ENCODE results near the gene FAM76B. TPM values are rescaled to one million over a fixed set of nuclear protein-coding genes. Genes with fewer than 3 reads are reported as not detected.

FAM76B gene
- total RNA-seq, 2 donors from 2014 or later, result 21.6 to 49.3 TPM

DNA sequence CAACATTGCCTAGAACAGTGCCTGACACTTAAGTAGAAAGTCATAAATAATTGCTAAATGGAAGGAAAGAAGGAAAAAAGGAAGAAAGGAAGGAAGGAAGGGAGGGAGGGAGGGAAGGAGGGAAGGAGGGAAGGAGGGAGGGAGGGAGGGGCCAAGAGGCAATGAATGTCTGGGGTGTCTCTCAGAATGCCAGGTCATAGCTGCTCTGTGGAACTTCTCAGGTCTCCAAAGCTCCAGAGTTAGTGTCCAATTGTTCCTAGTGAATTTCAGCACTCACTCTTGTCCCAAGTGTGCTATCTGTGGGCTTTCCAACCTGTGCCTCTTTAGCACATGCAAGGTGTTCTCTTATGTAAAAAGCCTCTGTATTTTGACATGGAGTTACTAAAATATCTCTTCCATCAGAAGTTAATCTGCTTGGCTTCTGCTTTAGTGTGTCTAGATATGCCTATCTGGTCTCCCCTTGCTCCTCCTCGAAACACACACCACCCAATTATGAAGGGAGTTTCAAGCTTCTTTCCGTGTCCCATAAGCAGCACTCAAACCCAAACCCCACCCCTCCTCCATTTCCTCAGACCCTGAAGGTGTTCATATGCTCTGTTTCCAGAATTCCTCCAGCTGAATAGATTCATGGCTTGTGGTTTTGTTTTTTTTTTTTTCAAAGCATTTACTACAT, 56.5 kb downstream of the FAM76B start:
- DNase-seq (ENCODE audit: low spot score), result no peak
- H3K9me3 ChIP-seq, result no peaks in the 10 kb centered on the region
- no peaks in the 10 kb centered on the region for H3K36me3 ChIP-seq
- no peak overlapping the region for H3K27ac ChIP-seq
- H3K27me3 ChIP-seq (replicated peaks; ENCODE audit: insufficient read depth), result no peaks in the 10 kb centered on the region
- TF ChIP-seq, protein P1, sequence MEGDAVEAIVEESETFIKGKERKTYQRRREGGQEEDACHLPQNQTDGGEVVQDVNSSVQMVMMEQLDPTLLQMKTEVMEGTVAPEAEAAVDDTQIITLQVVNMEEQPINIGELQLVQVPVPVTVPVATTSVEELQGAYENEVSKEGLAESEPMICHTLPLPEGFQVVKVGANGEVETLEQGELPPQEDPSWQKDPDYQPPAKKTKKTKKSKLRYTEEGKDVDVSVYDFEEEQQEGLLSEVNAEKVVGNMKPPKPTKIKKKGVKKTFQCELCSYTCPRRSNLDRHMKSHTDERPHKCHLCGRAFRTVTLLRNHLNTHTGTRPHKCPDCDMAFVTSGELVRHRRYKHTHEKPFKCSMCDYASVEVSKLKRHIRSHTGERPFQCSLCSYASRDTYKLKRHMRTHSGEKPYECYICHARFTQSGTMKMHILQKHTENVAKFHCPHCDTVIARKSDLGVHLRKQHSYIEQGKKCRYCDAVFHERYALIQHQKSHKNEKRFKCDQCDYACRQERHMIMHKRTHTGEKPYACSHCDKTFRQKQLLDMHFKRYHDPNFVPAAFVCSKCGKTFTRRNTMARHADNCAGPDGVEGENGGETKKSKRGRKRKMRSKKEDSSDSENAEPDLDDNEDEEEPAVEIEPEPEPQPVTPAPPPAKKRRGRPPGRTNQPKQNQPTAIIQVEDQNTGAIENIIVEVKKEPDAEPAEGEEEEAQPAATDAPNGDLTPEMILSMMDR (IDR thresholded peaks at IDR 0.05), result no peak
- peaks cover 16 to 43% of the 10 kb centered on the region in 2 donors for H3K4me1 ChIP-seq (ENCODE audit: control insufficient read depth in 1 of 2, low read depth in 2 of 2)
- H3K4me3 ChIP-seq, result no peak overlapping the region
- no peak for ATAC-seq (ENCODE audit: insufficient number of reproducible peaks, low FRiP score, low read depth)

- TF ChIP-seq, protein P1 (IDR thresholded peaks at IDR 0.05), result no peak
- ATAC-seq (ENCODE audit: insufficient number of reproducible peaks, low FRiP score, low read depth) (no peak), DNase-seq (ENCODE audit: low spot score) (no peak)
- Histone ChIP-seq H3K27me3 (replicated peaks; ENCODE audit: insufficient read depth) (no peaks in the 10 kb centered on the region), H3K9me3 (no peaks in the 10 kb centered on the region), H3K36me3 (no peaks in the 10 kb centered on the region), H3K4me1 (ENCODE audit: control insufficient read depth in 1 of 2, low read depth in 2 of 2) (peaks cover 12 to 27% of the 10 kb centered on the region in 2 donors), H3K27ac (no peak overlapping the region), H3K4me3 (no peak overlapping the region)
Observed at GRCh38 chr11:95729462-95729861, 60.1 kb downstream of the FAM76B start.

DNA sequence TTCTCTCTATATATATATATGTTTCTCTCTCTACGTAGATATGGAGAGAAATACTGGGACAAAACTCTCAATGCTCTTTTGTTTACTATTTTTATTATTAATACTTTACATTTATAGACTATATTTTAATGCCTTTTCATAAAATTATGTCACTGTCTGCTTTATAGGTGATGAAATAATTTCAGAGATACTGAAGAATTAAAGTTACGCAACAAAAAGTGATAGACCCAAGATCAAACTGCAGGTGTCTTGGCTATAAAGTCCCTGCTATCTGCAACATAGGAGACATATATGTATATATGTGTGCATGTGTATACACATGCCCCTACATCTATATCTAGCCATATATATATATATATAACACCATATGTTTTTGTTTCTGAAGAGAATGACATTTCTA, 60.8 kb downstream of the FAM76B start:
- Histone ChIP-seq H3K4me1 (ENCODE audit: control insufficient read depth in 1 of 2, low read depth in 2 of 2) (peaks cover 9 to 20% of the 10 kb centered on the region in 2 donors), H3K4me3 (no peak overlapping the region), H3K9me3 (no peaks in the 10 kb centered on the region), H3K27me3 (replicated peaks; ENCODE audit: insufficient read depth) (no peaks in the 10 kb centered on the region), H3K36me3 (no peaks in the 10 kb centered on the region), H3K27ac (no peak overlapping the region)
- TF ChIP-seq, protein P1 (IDR thresholded peaks at IDR 0.05), result no peak
- ATAC-seq (ENCODE audit: insufficient number of reproducible peaks, low FRiP score, low read depth), result no peak
- no peak for DNase-seq (ENCODE audit: low spot score)

- Histone ChIP-seq H3K27ac (no peak overlapping the region), H3K27me3 (replicated peaks; ENCODE audit: insufficient read depth) (no peaks in the 10 kb centered on the region), H3K4me1 (ENCODE audit: control insufficient read depth in 1 of 2, low read depth in 2 of 2) (peaks cover 9 to 15% of the 10 kb centered on the region in 2 donors), H3K4me3 (no peak overlapping the region), H3K36me3 (no peaks in the 10 kb centered on the region), H3K9me3 (no peaks in the 10 kb centered on the region)
- DNase-seq (ENCODE audit: low spot score) (no peak), ATAC-seq (ENCODE audit: insufficient number of reproducible peaks, low FRiP score, low read depth) (no peak)
- TF ChIP-seq, protein P1 (IDR thresholded peaks at IDR 0.05), result no peak
Observed at GRCh38 chr11:95728094-95728493, 61.5 kb downstream of the FAM76B start.

GRCh38 chr11:95727620-95728019, 62.0 kb downstream of the FAM76B start:
- Histone ChIP-seq H3K4me3 (peak overlapping the region; percentile 42), H3K4me1 (ENCODE audit: control insufficient read depth in 1 of 2, low read depth in 2 of 2) (peaks cover 9 to 15% of the 10 kb centered on the region in 2 donors), H3K27ac (peak overlapping the region in 1 of 2 donors; percentile 26), H3K27me3 (replicated peaks; ENCODE audit: insufficient read depth) (no peaks in the 10 kb centered on the region), H3K9me3 (no peaks in the 10 kb centered on the region), H3K36me3 (no peaks in the 10 kb centered on the region)
- TF ChIP-seq, protein P1 (IDR thresholded peaks at IDR 0.05), result no peak
- ATAC-seq (ENCODE audit: insufficient number of reproducible peaks, low FRiP score, low read depth), result no peak
- no peak for DNase-seq (ENCODE audit: low spot score)
